ENCODE measurements around the gene NELFA.

DNA sequence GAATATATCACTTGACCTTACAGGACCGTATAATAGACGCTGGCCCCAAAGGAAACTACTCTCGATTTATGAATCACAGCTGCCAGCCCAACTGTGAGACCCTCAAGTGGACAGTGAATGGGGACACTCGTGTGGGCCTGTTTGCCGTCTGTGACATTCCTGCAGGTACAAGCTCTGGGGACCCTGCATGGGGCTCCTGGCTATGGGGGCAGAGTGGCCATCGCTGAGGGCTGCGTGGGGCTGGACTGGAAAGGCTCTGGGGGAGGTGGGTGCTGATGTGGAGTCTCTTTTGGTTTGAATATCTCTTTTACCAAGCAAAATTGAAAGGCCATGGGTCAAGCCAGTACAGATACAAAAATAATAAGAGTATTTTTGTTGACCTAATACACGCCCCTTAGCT, 33.9 kb downstream of the NELFA start:
- TF ChIP-seq CTCF (IDR thresholded peaks at IDR 0.05) (no peak), POLR2A (IDR thresholded peaks at IDR 0.05) (no peak)

Data from lower leg skin (tissue), 3 donors.